Measurements from ENCODE around the gene COL6A5.
"Not testable (repeated sequence)": the region's sequence is repeated elsewhere in the genome, so short reads cannot be mapped to it uniquely, and the experiment has no call there.

The COL6A5 gene, protein sequence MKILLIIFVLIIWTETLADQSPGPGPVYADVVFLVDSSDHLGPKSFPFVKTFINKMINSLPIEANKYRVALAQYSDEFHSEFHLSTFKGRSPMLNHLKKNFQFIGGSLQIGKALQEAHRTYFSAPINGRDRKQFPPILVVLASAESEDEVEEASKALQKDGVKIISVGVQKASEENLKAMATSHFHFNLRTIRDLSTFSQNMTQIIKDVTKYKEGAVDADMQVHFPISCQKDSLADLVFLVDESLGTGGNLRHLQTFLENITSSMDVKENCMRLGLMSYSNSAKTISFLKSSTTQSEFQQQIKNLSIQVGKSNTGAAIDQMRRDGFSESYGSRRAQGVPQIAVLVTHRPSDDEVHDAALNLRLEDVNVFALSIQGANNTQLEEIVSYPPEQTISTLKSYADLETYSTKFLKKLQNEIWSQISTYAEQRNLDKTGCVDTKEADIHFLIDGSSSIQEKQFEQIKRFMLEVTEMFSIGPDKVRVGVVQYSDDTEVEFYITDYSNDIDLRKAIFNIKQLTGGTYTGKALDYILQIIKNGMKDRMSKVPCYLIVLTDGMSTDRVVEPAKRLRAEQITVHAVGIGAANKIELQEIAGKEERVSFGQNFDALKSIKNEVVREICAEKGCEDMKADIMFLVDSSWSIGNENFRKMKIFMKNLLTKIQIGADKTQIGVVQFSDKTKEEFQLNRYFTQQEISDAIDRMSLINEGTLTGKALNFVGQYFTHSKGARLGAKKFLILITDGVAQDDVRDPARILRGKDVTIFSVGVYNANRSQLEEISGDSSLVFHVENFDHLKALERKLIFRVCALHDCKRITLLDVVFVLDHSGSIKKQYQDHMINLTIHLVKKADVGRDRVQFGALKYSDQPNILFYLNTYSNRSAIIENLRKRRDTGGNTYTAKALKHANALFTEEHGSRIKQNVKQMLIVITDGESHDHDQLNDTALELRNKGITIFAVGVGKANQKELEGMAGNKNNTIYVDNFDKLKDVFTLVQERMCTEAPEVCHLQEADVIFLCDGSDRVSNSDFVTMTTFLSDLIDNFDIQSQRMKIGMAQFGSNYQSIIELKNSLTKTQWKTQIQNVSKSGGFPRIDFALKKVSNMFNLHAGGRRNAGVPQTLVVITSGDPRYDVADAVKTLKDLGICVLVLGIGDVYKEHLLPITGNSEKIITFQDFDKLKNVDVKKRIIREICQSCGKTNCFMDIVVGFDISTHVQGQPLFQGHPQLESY (N-terminal part only)
- total RNA-seq = 0 to 5.7 (median 0) reads per million in 17 experiments

GRCh38 chr3:130345487-130346079, at the start of gene COL6A5:
COL6A5 (plus strand) TSS chr3:130345672; CDS start chr3:130373639, 27,967 bp downstream.
- DNase-seq = peak in 3 of 4 experiments; percentile 2 to 15 (median 7)

GRCh38 chr3:130299531-130299930, 45.9 kb upstream of the COL6A5 start:
- no peak for DNase-seq

GRCh38 chr3:130300888-130301287, 44.6 kb upstream of the COL6A5 start:
- DNase-seq = no peak

DNA sequence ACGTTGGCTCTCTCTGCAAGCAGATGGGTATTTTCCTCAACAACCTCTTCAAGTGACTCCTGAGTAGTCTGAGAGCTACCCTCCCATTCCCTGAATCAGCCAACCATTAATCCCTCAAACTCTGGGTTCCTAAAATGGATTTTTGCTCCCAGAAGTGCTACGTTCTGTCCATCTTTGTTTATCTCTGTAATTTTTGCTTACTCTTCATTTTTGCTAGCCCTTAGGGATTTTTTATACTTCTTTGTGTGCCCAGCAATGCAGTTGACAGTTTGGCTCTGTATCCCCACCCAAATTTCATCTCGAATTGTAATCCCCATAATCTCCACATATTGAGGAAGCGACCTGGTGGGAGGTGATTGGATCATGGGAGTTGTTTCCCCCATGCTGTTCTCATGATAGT, 35.4 kb upstream of the COL6A5 start:
- DNase-seq = no peak

- DNase-seq = no peak
These were observed 33.1 kb upstream of the COL6A5 start for GRCh38 chr3:130312374-130312773.

GRCh38 chr3:130316169-130316568, 29.3 kb upstream of the COL6A5 start:
- no peak for DNase-seq

- no peak for DNase-seq
These were observed 22.0 kb upstream of the COL6A5 start for GRCh38 chr3:130323503-130323902.

- DNase-seq = no peak
These were observed 4.7 kb upstream of the COL6A5 start for GRCh38 chr3:130340766-130341165.

- DNase-seq = no peak
These were observed 4.1 kb upstream of the COL6A5 start for GRCh38 chr3:130341388-130341787.

- DNase-seq = no peak
These were observed 3.6 kb upstream of the COL6A5 start for GRCh38 chr3:130341882-130342281.

- no peak for DNase-seq
These were observed 2.4 kb upstream of the COL6A5 start for GRCh38 chr3:130342821-130343661.

- not testable (repeated sequence) for DNase-seq
These were observed 2.8 kb downstream of the COL6A5 start for GRCh38 chr3:130348258-130348657.

DNA sequence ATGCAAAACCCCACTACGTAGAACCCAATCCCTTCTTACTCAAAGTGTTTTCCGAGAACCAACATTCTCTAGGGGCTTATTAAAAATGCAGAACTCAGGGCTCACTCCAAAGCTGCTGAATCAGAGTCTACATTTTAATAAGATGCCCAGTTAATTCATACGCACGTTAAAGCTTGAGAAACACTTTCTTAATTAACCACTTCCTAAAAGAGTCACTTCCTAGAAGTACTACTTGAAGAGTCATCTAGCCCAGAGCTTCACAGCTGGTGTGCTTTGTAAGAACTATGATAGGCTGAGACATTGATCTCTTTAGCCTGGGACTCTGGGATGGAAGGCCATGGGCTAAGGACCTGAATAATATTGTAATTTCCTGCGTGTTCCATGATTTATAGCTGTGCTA, 9.0 kb downstream of the COL6A5 start:
- peak; percentile 20 to 69 (median 44) for DNase-seq

- DNase-seq = no peak
These were observed 28.6 kb downstream of the COL6A5 start for GRCh38 chr3:130374033-130374432.

DNA sequence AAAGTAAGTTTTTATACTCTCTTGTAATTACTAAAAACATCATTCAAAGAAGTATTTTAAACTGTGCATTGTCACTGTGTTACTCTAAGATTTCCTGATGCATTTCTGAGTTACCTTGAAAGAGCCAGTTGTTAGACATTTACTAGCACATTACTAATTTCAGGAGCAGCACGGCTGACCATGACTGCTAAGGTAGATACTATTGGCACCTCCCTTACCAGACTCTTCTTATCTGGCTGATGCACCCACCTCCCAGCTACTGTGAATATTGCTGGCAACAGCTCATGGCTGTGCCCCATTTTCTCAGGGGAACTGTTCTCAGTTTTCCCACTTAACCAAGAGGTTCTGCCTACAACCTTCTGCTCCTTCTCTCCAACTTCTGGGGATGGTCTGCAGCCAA, 29.4 kb downstream of the COL6A5 start:
- DNase-seq = no peak

GRCh38 chr3:130377960-130378676, 32.6 kb downstream of the COL6A5 start:
- peak in 1 of 4 experiments; percentile 5 for DNase-seq

DNA sequence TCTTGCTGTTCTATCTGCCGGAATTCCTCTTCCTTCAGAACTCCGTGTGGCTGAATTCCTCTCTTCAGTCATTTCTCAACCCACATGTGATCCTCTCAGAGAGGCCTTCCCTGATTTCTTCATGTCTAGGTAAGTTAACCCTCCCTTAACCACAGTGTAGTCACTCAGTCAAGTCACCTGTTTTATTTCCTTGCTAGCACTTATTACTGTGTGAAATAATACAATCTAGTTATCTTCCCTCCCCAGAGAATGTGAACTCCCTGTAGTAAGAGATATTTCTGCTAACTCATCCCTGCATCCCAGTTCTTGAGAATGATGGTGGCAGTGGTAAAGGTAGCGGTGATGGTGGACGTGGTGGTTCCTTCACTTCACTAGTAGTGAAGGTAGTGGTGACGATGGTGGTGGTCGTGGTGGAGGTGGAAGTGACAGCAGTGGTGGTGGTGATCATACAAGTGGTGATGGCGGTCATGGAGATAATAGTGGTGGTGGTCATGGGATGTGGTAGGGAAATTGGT, 33.3 kb downstream of the COL6A5 start:
- no peak for DNase-seq

DNA sequence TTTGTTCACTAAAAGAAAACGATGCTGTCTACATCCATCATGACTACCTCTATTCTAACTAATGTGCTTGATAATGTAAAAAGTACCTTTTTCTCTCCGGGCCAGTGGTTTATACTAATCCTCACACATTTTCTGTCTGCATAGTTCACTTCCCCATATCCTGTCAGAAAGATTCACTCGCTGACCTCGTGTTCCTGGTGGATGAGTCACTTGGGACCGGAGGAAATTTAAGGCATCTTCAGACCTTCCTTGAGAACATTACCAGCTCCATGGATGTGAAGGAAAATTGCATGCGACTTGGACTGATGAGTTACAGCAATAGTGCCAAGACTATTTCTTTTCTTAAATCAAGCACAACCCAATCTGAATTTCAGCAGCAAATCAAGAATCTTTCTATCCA, 33.8 kb downstream of the COL6A5 start:
- no peak for DNase-seq

- no peak for DNase-seq
These were observed 34.9 kb downstream of the COL6A5 start for GRCh38 chr3:130380398-130380797.

- no peak for DNase-seq
These were observed 38.0 kb downstream of the COL6A5 start for GRCh38 chr3:130383424-130383823.

Measured in suppressor macrophage (primary cell).